GM12872 (cell line): ENCODE data around the gene RPS4Y1.

Source experiments
- CTCF ChIP-seq: IDR thresholded peaks from 3 replicates; pipeline ENCODE4 v1.5.1; 2011; ENCODE audit warnings: low read depth, mild to moderate bottlenecking, low read length, moderate library complexity; ENCODE audit not compliant: insufficient read depth

Gene RPS4Y1

GRCh38 chrY:2837078-2837477 lies 4.3 kb upstream of the RPS4Y1 start:
- TF ChIP-seq CTCF, result no peak

DNA sequence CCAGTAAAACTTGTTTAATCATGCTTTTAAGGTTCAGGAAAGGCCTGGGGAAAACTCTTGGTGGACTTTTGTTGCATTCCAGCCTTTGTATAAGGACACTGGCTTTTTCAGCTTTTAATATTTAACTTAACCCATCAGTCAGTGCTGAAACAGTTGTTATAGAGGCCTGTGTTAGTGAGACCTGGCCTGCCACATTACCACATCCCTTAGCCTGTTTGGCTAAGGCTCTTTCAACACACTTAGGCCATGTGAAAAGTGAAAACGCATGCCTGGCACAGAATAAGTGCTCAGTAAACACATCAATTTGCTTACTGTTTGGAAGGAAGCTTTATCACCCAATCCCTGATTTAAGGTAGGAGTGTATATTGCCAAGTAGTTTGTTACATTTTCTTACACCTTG lies 3.5 kb upstream of the RPS4Y1 start:
- TF ChIP-seq CTCF, result no peak

DNA sequence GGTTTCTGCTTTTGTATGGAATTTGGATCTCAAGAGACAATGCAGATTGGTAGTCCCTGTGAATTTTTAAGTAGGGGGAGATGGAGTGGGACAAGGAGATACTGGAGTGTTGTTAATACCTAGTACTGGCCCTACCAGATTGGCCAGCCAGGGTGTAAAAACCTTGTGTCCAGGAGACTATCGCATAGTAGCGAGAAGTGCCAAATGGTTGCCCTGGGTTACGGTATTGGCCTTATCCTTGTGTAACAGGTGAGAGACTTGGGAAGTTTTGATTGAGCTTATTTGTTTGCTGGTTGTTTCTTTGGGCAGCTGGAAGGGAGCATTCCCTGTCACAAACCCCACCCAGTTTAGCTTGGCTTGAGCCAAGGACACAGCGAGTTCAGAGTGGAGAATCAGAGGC lies 5.4 kb downstream of the RPS4Y1 start:
- no peak for TF ChIP-seq CTCF

DNA sequence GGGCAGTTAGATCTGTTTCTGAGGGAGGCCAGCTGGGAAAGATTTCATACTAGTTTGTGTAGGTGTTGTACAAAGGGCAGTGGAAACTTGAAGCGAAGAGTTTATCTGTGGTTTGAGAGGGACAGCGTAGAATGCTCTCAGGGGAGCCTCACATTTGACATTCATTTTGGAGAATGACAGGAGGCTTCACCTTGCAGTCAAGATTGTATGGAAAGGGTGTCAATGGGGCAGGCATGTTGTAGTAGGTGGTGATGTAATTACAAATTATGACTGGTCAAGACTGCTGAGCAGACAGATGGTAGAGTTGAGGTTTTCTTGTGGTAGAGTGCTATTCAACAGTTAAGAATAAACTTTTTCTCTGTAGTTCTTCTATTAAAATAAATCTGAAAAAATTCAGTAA lies 7.0 kb downstream of the RPS4Y1 start:
- TF ChIP-seq CTCF, result no peak

- TF ChIP-seq CTCF, result no peak
Measured at GRCh38 chrY:2849368-2849767, 8.0 kb downstream of the RPS4Y1 start.

DNA sequence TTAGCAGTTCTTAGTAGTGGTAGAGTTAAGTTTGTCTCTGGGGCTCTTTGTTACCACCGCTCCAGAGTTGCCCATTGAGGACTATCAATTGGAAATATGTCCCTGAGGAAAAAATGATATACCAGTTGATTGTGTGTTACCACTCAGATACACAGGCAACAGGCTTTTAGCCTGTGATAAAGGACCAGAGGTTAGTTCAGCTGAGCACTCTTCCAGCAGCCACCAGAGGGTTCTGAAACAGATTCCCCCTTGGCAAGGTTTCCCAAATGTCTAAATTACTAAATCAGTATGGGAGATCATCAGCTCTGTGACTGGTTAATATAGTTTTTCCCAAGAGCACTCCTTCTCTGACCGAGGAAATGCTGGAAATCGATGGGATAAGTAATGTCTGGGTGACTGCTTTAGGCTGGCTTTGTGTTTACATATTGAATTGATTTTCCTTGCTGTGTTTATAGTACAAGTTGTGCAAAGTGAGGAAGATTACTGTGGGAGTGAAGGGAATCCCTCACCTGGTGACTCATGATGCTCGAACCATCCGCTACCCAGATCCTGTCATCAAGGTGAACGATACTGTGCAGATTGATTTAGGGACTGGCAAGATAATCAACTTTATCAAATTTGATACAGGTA lies 12.9 kb downstream of the RPS4Y1 start:
- TF ChIP-seq CTCF, result no peak

DNA sequence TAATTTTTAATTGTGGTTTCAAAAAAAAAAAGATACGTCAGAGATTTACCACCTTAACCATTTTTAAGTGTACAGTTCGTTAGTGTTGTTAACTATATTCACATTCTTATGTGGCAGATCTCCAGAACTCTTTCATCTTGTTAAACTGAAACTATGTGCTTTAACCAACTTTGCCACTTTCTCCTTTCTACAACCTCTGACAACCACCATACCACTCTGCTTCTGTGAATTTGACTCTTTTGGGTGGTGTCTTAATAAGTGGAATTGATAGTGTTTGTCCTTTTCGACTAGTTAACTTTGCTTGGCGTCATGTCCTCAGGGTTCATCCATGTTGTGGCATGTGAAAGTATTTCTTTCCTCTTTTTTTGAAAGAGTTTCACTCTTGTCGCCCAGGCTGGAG lies 15.7 kb downstream of the RPS4Y1 start:
- no peak for TF ChIP-seq CTCF
